Neural cell (in vitro differentiated cells): Measurements from ENCODE around the gene IGF1R. TPM values are rescaled to one million over a fixed set of nuclear protein-coding genes. Genes with fewer than 3 reads are reported as not detected.

Experiments used
- H2AFZ ChIP-seq: fragments of 200-600, 300-800 bp; sonication (generic), shearing (Covaris generic); 2 replicates; pipeline ENCODE4 v1.6.0; 2014; ENCODE audit warnings: low read depth, mild to moderate bottlenecking, antibody characterized with exemption, low read length, moderate library complexity
- H3F3A ChIP-seq: fragments of 200-600 bp; shearing (Covaris generic); 2 replicates; pipeline ENCODE4 v1.6.1; 2016; ENCODE audit warnings: mild to moderate bottlenecking, moderate library complexity, mixed read lengths, antibody characterized with exemption, low read length; ENCODE audit not compliant: insufficient read depth, poor library complexity, severe bottlenecking
- H3K27ac ChIP-seq: fragments of 200-600, 300-800 bp; sonication (generic), shearing (Covaris generic); 2 replicates; pipeline ENCODE4 v1.5.1; 2014; ENCODE audit warnings: mild to moderate bottlenecking, low read length, moderate library complexity
- H3K27me3 ChIP-seq: fragments of 300-800, 200-600 bp; sonication (generic), shearing (Covaris generic); 2 replicates; pipeline ENCODE4 v1.6.0; 2014; ENCODE audit warnings: mild to moderate bottlenecking, low read depth, low read length, moderate library complexity; ENCODE audit not compliant: insufficient read depth
- H3K36me3 ChIP-seq: fragments of 300-800, 200-600 bp; sonication (generic), shearing (Covaris generic); 2 replicates; pipeline ENCODE4 v1.5.1; 2014; ENCODE audit warnings: mild to moderate bottlenecking, antibody characterized with exemption, low read length, moderate library complexity; ENCODE audit not compliant: insufficient read depth
- H3K4me2 ChIP-seq: fragments of 300-800, 200-600 bp; sonication (generic), shearing (Covaris generic); 2 replicates; pipeline ENCODE4 v1.6.0; 2014; ENCODE audit warnings: mild to moderate bottlenecking, low read length
- H3K4me3 ChIP-seq: fragments of 300-800, 200-600 bp; sonication (generic), shearing (Covaris generic); 2 replicates; pipeline ENCODE4 v1.5.1; 2014; ENCODE audit warnings: mild to moderate bottlenecking, low read length, moderate library complexity
- H3K79me2 ChIP-seq: fragments of 200-600 bp; shearing (Covaris generic); replicated peaks from 2 replicates; pipeline ENCODE4 v1.6.0; 2014; ENCODE audit warnings: mild to moderate bottlenecking, low read length, moderate library complexity; ENCODE audit not compliant: insufficient read depth
- H3K9ac ChIP-seq: fragments of 300-800, 200-600 bp; sonication (generic), shearing (Covaris generic); 2 replicates; pipeline ENCODE4 v1.6.1; 2016; ENCODE audit warnings: mild to moderate bottlenecking, low read length, mixed read lengths
- H3K9me2 ChIP-seq: fragments of 200-600 bp; shearing (Covaris generic); 2 replicates; pipeline ENCODE4 v1.6.1; 2016; ENCODE audit warnings: mild to moderate bottlenecking, low read length, mixed read lengths; ENCODE audit not compliant: insufficient read depth
- H3K9me3 ChIP-seq: fragments of 200-600, 300-800 bp; sonication (generic), shearing (Covaris generic); 2 replicates; pipeline ENCODE4 v1.6.1; 2016; ENCODE audit warnings: mild to moderate bottlenecking, mixed run types, low read length, moderate library complexity, mixed read lengths
- H4K20me1 ChIP-seq: fragments of 200-600 bp; shearing (Covaris generic); 2 replicates; pipeline ENCODE4 v1.6.1; 2016; ENCODE audit warnings: mild to moderate bottlenecking, mixed run types; ENCODE audit not compliant: insufficient read depth
- CTCF ChIP-seq: fragments of 450-650 bp; IDR thresholded peaks from 2 replicates; pipeline ENCODE4 v1.5.1; 2014; ENCODE audit warnings: antibody characterized with exemption, mild to moderate bottlenecking, moderate library complexity; ENCODE audit not compliant: poor library complexity, severe bottlenecking
- EP300 ChIP-seq: fragments of 450-650 bp; conservative IDR thresholded peaks from 2 replicates; pipeline ENCODE4 v1.6.1; 2014; ENCODE audit warnings: antibody characterized with exemption, mild to moderate bottlenecking, moderate library complexity; ENCODE audit not compliant: poor library complexity, severe bottlenecking
- EZH2 ChIP-seq: fragments of 200-600, 300-800 bp; shearing (Covaris generic), sonication (generic); IDR thresholded peaks from 2 replicates; pipeline ENCODE4 v1.6.1; 2014; ENCODE audit warnings: antibody characterized with exemption, low read length, borderline replicate concordance, mild to moderate bottlenecking; ENCODE audit not compliant: insufficient read depth, poor library complexity, severe bottlenecking
- MXI1 ChIP-seq: fragments of 450-650 bp; conservative IDR thresholded peaks from 2 replicates; pipeline ENCODE4 v1.6.1; 2014; ENCODE audit warnings: antibody characterized with exemption, mild to moderate bottlenecking; ENCODE audit not compliant: poor library complexity, severe bottlenecking
- POLR2AphosphoS5 ChIP-seq: IDR thresholded peaks from 2 replicates; pipeline ENCODE4 v1.6.1; 2012
- RAD21 ChIP-seq: fragments of 450-650 bp; conservative IDR thresholded peaks from 2 replicates; pipeline ENCODE4 v1.6.1; 2014; ENCODE audit warnings: antibody characterized with exemption, mild to moderate bottlenecking, moderate library complexity
- REST ChIP-seq: IDR thresholded peaks from 2 replicates; pipeline ENCODE4 v1.6.1; 2012; ENCODE audit warnings: borderline replicate concordance
- SMC3 ChIP-seq: fragments of 450-650 bp; conservative IDR thresholded peaks from 2 replicates; pipeline ENCODE4 v1.6.1; 2014; ENCODE audit warnings: antibody characterized with exemption, mild to moderate bottlenecking, moderate library complexity; ENCODE audit not compliant: poor library complexity
- TAF1 ChIP-seq: IDR thresholded peaks from 2 replicates; pipeline ENCODE4 v1.6.1; 2012; ENCODE audit warnings: low read depth
- polyA plus RNA-seq: library from polyadenylated mRNA; depleted of rRNA; stranded (reverse); fragments of >200 nt; gene quantifications from 2 replicates; pipeline ENCODE4 v1.2.3, GENCODE V29; 2014

Gene IGF1R
- polyA plus RNA-seq, 1 donor from 2014 or later: 10.9 TPM

DNA sequence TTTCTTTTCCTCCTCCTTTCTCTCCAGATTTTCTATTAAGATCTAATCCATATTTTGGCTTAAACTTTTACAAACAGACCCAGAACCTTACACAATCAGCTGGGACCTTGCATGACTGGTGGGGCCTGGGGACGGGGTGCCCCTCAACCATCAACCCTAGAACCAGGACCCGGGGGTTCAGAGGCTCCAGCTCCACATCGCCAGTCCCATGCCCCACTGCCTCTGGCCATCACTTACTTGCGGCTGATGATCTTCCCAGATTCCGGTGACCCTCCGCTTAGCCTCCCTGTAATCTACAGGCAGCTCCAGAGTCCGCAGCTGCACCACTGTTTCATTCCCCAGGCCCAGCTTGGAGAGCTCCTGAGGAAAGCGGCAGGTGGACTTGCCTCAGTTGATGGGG lies 322.5 kb downstream of the IGF1R start:
- no peaks in the 10 kb centered on the region for H3K79me2 ChIP-seq

GRCh38 chr15:98976500-98976899 lies 328.2 kb downstream of the IGF1R start:
- H3K9me2 ChIP-seq: no peaks in the 10 kb centered on the region
- no peak overlapping the region for H3K27ac ChIP-seq
- no peaks in the 10 kb centered on the region for H3F3A ChIP-seq
- no peaks in the 10 kb centered on the region for H3K9me3 ChIP-seq
- no peaks in the 10 kb centered on the region for H3K36me3 ChIP-seq
- H3K4me3 ChIP-seq: no peak overlapping the region
- H4K20me1 ChIP-seq: no peaks in the 10 kb centered on the region
- no peak overlapping the region for H3K9ac ChIP-seq
- no peaks in the 10 kb centered on the region for H3K79me2 ChIP-seq
- no peaks in the 10 kb centered on the region for H3K27me3 ChIP-seq
- no peak overlapping the region for H2AFZ ChIP-seq
- H3K4me2 ChIP-seq: no peak overlapping the region
- no peak for TF ChIP-seq REST
- TF ChIP-seq RAD21: no peak
- TF ChIP-seq EP300: no peak
- TF ChIP-seq CTCF: no peak
- no peak for TF ChIP-seq MXI1
- TF ChIP-seq SMC3: no peak

More for the DNA sequence above, 322.5 kb downstream of the IGF1R start:
- Histone ChIP-seq H3K9me2 (no peaks in the 10 kb centered on the region), H3K4me3 (no peak overlapping the region), H2AFZ (no peak overlapping the region), H3K9ac (no peak overlapping the region), H3F3A (no peaks in the 10 kb centered on the region), H3K27ac (no peak overlapping the region), H3K4me2 (no peak overlapping the region), H4K20me1 (no peaks in the 10 kb centered on the region), H3K36me3 (no peaks in the 10 kb centered on the region), H3K9me3 (no peaks in the 10 kb centered on the region), H3K27me3 (no peaks in the 10 kb centered on the region)
- TF ChIP-seq TAF1 (no peak), CTCF (no peak), RAD21 (no peak), EP300 (no peak), REST (no peak), MXI1 (no peak), POLR2AphosphoS5 (no peak), SMC3 (no peak), EZH2 (no peak)
